ENCODE data around the gene DNM1L.

GRCh38 chr12:32776258-32776657 is 97.2 kb downstream of the DNM1L start:
- TF ChIP-seq CTCF (IDR thresholded peaks at IDR 0.05): no peak
- TF ChIP-seq POLR2A (IDR thresholded peaks at IDR 0.05): no peak

Data from body of pancreas (tissue), 4 donors.